HepG2 (cell line): ENCODE measurements around the gene PLSCR3. TPM values are rescaled to one million over a fixed set of nuclear protein-coding genes. Genes with fewer than 3 reads are reported as not detected.

Experiments
- ATAC-seq: fragments of 200-7000 bp; cut with Tn5 transposase; 3 replicates; pipeline ENCODE4 v1.9.1; 2020; ENCODE audit warnings: mild to moderate bottlenecking, moderate library complexity
- BruUV-seq: library from RNA; stranded (reverse); fragments of 400-500 nt; replicated peaks from 2 replicates; lab custom pipeline; 2021; lab: Mats Ljungman, UMichigan
- CTCF ChIA-PET: fragments of 300-600 bp; formaldehyde crosslinking; extraction: SDS; loops from one replicate; lab custom pipeline; 2021; ENCODE audit warnings: low total read pairs, inconsistent platforms, low intra/inter-chr PET ratio; lab: Yijun Ruan, JAX
- POLR2A ChIA-PET: fragments of 350-600 bp; sonication (Branson Sonifier 250); formaldehyde crosslinking; loops from one replicate; lab custom pipeline; 2020; ENCODE audit warnings: antibody characterized with exemption, inconsistent platforms; lab: Yijun Ruan, JAX
- DNase-seq: peaks from one replicate; pipeline ENCODE4 v3.0.0-alpha.2; 2015; ENCODE audit warnings: low spot score
- FAIRE-seq: peaks from 3 replicates; lab custom pipeline; 2011; peaks lifted over from hg19 to GRCh38; lab: Jason Lieb, UNC
- H2AFZ ChIP-seq: one replicate; pipeline ENCODE4 v1.6.1; 2011; ENCODE audit warnings: low read length, inconsistent platforms
- H3K27ac ChIP-seq: fragments of 300-600 bp; 3 replicates; pipeline ENCODE4 v1.8.0; 2011; ENCODE audit warnings: mixed run types, mild to moderate bottlenecking, mixed read lengths, low read length, inconsistent platforms; ENCODE audit not compliant: insufficient read depth; ENCODE audit errors: extremely low read length
- H3K27me3 ChIP-seq, 2 experiments: fragments of 200-600 bp in 1 of 2; 2 replicates in 1 of 2; 3 replicates in 1 of 2; pipeline versions ENCODE4 v1.6.0 to v1.8.0; 2011; ENCODE audit warnings: low read length in 2 of 2, mild to moderate bottlenecking in 2 of 2, moderate library complexity in 2 of 2, inconsistent platforms in 1 of 2; ENCODE audit not compliant: insufficient read depth in 2 of 2, control insufficient read depth in 1 of 2
- H3K36me3 ChIP-seq, 2 experiments: fragments of 200-600 bp in 1 of 2; replicated peaks in 1 of 2; 2 replicates in 1 of 2; 3 replicates in 1 of 2; pipeline versions ENCODE4 v1.5.1 to v1.8.0; 2011; ENCODE audit warnings: low read length in 2 of 2, inconsistent platforms in 1 of 2; ENCODE audit not compliant: insufficient read depth in 2 of 2, control insufficient read depth in 1 of 2
- H3K4me1 ChIP-seq: 2 replicates; pipeline ENCODE4 v1.5.1; 2012; ENCODE audit warnings: low read length, inconsistent platforms; ENCODE audit not compliant: insufficient read depth
- H3K4me2 ChIP-seq: 2 replicates; pipeline ENCODE4 v1.6.0; 2011; ENCODE audit warnings: low read depth, low read length, inconsistent platforms
- H3K4me3 ChIP-seq, 3 experiments: fragments of 200-600 bp in 1 of 3; sonication (generic), shearing (Covaris generic) in 1 of 3; replicated peaks in 1 of 3; 2 replicates each; pipeline ENCODE4 v1.5.1; 2011 to 2016; ENCODE audit warnings: low read length in 3 of 3, inconsistent platforms in 2 of 3, low read depth in 2 of 3, mild to moderate bottlenecking in 2 of 3, control low read depth in 1 of 3, mixed read lengths in 1 of 3; ENCODE audit not compliant: insufficient read depth in 1 of 3
- H3K79me2 ChIP-seq: one replicate; pipeline ENCODE4 v1.6.1; 2011; ENCODE audit warnings: low read length, inconsistent platforms; ENCODE audit not compliant: insufficient read depth
- H3K9ac ChIP-seq: 2 replicates; pipeline ENCODE4 v1.6.0; 2011; ENCODE audit warnings: mild to moderate bottlenecking, low read depth, low read length, inconsistent platforms; ENCODE audit not compliant: insufficient read depth
- H3K9me3 ChIP-seq: 2 replicates; pipeline ENCODE4 v1.5.1; 2012; ENCODE audit warnings: mild to moderate bottlenecking, low read length
- H4K20me1 ChIP-seq: 2 replicates; pipeline ENCODE4 v1.6.0; 2011; ENCODE audit warnings: inconsistent platforms, mild to moderate bottlenecking, low read length, moderate library complexity; ENCODE audit not compliant: insufficient read depth
- KDM5B ChIP-seq: sonication (generic); formaldehyde crosslinking; IDR thresholded peaks from 2 replicates; pipeline ENCODE4 v1.4.0; 2020; ENCODE audit warnings: missing genetic modification reagents, mild to moderate bottlenecking, borderline replicate concordance
- NKX3-1 ChIP-seq: sonication (generic); formaldehyde crosslinking; IDR thresholded peaks from 2 replicates; pipeline ENCODE4 v1.5.0; 2020; ENCODE audit warnings: missing genetic modification reagents
- SMAD9 ChIP-seq: sonication (generic); formaldehyde crosslinking; IDR thresholded peaks from 2 replicates; pipeline ENCODE4 v1.5.1; 2020; ENCODE audit warnings: mild to moderate bottlenecking, missing genetic modification reagents
- ZNF383 ChIP-seq: sonication (generic); formaldehyde crosslinking; IDR thresholded peaks from 2 replicates; pipeline ENCODE4 v1.4.0; 2020; ENCODE audit warnings: missing genetic modification reagents, mild to moderate bottlenecking, borderline replicate concordance
- WGBS: methylation state at CpG from one replicate; pipeline ENCODE4 v1.1.6; 2017; ENCODE audit warnings: low lambda C conversion rate; 5-methylcytosine and 5-hydroxymethylcytosine counted together
- in situ Hi-C: cut with HindIII; loops from 2 replicates; pipeline ENCODE4 v1.10.0; 2017; ENCODE audit warnings: low pct_unique_long_range_greater_than_20kb; ENCODE audit not compliant: extremely low pct_ligation_motif_present
- intact Hi-C: fragments of 100-400 bp; cut with micrococcal nuclease; formaldehyde crosslinking; loops from one replicate; pipeline ENCODE4 v1.10.0; 2022; ENCODE audit not compliant: unreplicated experiment
- polyA plus RNA-seq, 8 experiments: library from polyadenylated mRNA; depleted of rRNA in 3 of 8; stranded (reverse) in 7 of 8; unstranded in 1 of 8; fragments of >200 nt; fragmentation: Illumina TruSeq in 4 of 8; extraction: Trizol in 4 of 8; gene quantifications; 2 replicates each; pipeline versions ENCODE4 v1.2.1 to v1.2.3, GENCODE V29; 2011 to 2016; ENCODE audit warnings: low read depth in 4 of 8, missing spikeins in 1 of 8, mixed read lengths in 1 of 8; ENCODE audit not compliant: insufficient read depth in 1 of 8
- total RNA-seq, 5 experiments: library from RNA; depleted of rRNA; stranded (reverse); fragments of >200 nt; fragmentation: Illumina TruSeq; extraction: Trizol; gene quantifications; 2 replicates each; pipeline ENCODE4 v1.2.3, GENCODE V29; 2016; ENCODE audit warnings: low read depth in 1 of 5
- TF ChIP-seq, protein P1 (sequence below): sonication (generic); formaldehyde crosslinking; IDR thresholded peaks from 2 replicates; pipeline ENCODE4 v1.5.0; 2020; ENCODE audit warnings: missing genetic modification reagents
- TF ChIP-seq, protein P2 (sequence below): sonication (generic); formaldehyde crosslinking; IDR thresholded peaks from 2 replicates; pipeline ENCODE4 v1.8.0; 2022; ENCODE audit warnings: mild to moderate bottlenecking, missing genetic modification reagents, moderate library complexity
- TF ChIP-seq, protein P3 (sequence below): IDR thresholded peaks from 2 replicates; pipeline ENCODE4 v1.6.1; 2016; ENCODE audit warnings: mild to moderate bottlenecking
- TF ChIP-seq, protein P4 (sequence below): sonication (generic); formaldehyde crosslinking; IDR thresholded peaks from 2 replicates; pipeline ENCODE4 v1.4.0; 2020; ENCODE audit warnings: missing genetic modification reagents, low read depth, mild to moderate bottlenecking, borderline replicate concordance
- TF ChIP-seq, protein P5 (sequence below): sonication (generic); formaldehyde crosslinking; IDR thresholded peaks from 2 replicates; pipeline ENCODE4 v1.8.1; 2023; ENCODE audit warnings: mild to moderate bottlenecking, moderate library complexity, missing genetic modification reagents

The PLSCR3 gene
- total and polyA plus RNA-seq, 2 of the 13 experiments (the other 11 are each of a cell fraction or from before 2014, with no cell fraction given): 5.6 to 6.2 TPM

DNA sequence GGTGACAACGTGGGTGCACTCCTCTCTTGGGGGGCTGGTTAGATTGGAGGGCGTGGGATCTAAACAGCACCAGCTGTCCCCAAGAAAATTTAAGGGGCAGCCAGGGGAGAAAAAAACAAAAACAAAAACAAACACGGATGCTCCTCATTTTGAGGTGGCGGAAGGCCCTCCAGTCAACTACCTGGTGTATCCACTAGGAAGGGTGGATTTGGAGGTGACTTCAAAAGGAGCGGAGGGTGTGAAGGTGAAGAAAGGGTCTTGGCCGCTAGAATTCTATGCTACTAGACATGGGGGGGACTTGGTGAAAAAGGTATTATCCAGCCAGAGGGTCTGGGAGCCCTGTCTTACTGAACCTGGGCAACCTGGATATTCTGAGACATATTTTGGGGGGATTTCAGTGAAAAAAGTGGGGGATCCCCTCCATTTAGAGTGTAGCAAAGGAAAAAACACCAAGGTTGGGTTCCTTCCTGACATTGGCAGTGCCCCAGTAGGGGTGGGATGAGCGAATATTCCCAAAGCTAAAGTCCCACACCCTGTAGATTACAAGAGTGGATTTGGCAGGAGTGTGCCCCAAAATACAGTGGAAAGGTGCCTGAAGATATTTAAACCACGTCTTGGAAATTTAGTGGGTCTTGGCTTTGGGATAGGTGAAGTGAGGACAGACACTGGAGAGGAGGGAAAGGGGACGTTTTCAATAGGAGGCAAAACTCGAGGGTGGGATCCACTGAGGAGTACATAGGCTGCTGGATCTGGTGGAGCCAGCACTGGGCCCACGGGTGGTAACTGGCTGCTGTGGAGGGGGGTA lies 44.5 kb upstream of the PLSCR3 start:
- H3K27ac ChIP-seq: no peak overlapping the region
- H3K36me3 ChIP-seq: no peaks in the 10 kb centered on the region
- no TSS peak for BruUV-seq
- no peak overlapping the region for H2AFZ ChIP-seq
- in situ Hi-C loops (loop anchor here (5.0 kb wide), 2 partner anchors 38 to 82 kb away; partner anchors contain the start of genes TMEM95 and ZBTB4), intact Hi-C loops (no loop called here)
- no peaks in the 10 kb centered on the region for H3K79me2 ChIP-seq
- peaks cover 53% of the 10 kb centered on the region for H3K4me1 ChIP-seq
- CTCF ChIA-PET: no interaction called here
- DNase-seq: no peak
- POLR2A ChIA-PET: interaction anchor here (1.2 to 2.8 kb wide), 2 partner anchors 35 to 109 kb away, joined by 3 to 21 read pairs; partner anchors contain the start of genes NEURL4 and TMEM256
- peak overlapping the region; percentile 68; the same call in 1 of the 2 replicates for H3K9ac ChIP-seq
- TF ChIP-seq, protein P1, sequence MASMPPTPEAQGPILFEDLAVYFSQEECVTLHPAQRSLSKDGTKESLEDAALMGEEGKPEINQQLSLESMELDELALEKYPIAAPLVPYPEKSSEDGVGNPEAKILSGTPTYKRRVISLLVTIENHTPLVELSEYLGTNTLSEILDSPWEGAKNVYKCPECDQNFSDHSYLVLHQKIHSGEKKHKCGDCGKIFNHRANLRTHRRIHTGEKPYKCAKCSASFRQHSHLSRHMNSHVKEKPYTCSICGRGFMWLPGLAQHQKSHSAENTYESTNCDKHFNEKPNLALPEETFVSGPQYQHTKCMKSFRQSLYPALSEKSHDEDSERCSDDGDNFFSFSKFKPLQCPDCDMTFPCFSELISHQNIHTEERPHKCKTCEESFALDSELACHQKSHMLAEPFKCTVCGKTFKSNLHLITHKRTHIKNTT (CRISPR knock-in tag): no peak
- no peak for TF ChIP-seq NKX3-1 (CRISPR knock-in tag)
- TF ChIP-seq, protein P2, sequence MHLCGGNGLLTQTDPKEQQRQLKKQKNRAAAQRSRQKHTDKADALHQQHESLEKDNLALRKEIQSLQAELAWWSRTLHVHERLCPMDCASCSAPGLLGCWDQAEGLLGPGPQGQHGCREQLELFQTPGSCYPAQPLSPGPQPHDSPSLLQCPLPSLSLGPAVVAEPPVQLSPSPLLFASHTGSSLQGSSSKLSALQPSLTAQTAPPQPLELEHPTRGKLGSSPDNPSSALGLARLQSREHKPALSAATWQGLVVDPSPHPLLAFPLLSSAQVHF (CRISPR knock-in tag): no peak
- TF ChIP-seq, protein P3, sequence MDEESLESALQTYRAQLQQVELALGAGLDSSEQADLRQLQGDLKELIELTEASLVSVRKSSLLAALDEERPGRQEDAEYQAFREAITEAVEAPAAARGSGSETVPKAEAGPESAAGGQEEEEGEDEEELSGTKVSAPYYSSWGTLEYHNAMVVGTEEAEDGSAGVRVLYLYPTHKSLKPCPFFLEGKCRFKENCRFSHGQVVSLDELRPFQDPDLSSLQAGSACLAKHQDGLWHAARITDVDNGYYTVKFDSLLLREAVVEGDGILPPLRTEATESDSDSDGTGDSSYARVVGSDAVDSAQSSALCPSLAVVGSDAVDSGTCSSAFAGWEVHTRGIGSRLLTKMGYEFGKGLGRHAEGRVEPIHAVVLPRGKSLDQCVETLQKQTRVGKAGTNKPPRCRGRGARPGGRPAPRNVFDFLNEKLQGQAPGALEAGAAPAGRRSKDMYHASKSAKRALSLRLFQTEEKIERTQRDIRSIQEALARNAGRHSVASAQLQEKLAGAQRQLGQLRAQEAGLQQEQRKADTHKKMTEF (CRISPR knock-in tag): no peak
- TF ChIP-seq ZNF383: no peak
- TF ChIP-seq, protein P4, sequence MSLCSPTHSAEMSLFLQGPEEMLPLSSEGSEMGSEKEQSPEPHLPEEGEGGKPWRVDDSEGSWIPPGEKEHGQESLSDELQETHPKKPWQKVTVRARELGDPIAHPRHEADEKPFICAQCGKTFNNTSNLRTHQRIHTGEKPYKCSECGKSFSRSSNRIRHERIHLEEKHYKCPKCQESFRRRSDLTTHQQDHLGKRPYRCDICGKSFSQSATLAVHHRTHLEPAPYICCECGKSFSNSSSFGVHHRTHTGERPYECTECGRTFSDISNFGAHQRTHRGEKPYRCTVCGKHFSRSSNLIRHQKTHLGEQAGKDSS (CRISPR knock-in tag): no peak
- no peak for TF ChIP-seq SMAD9 (CRISPR knock-in tag)
- TF ChIP-seq, protein P5, sequence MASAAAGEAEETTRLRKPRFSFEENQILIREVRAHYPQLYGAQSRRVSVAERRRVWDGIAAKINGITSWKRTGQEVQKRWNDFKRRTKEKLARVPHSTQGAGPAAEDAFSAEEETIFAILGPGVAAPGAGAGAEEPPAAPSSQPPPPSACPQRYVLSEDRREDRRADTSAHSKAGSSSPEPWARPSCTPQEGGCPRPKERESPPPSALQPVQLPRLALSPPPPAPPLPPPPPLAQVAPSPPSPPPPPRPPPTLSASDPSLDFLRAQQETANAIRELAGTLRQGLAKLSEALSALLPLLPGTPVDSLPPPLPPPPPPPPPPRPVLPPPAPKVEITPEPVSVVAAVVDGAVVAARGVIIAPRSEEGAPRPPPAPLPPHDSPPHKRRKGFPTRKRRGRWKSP (CRISPR knock-in tag): no peak
- no peak for TF ChIP-seq KDM5B (CRISPR knock-in tag)
- no peaks in the 10 kb centered on the region for H3K9me3 ChIP-seq
- ATAC-seq: no peak
- FAIRE-seq: no peak
- no peaks in the 10 kb centered on the region for H4K20me1 ChIP-seq
- H3K27me3 ChIP-seq: peaks cover 6 to 27% of the 10 kb centered on the region in 2 experiments; a peak in 4 of 5 replicates
- H3K4me2 ChIP-seq: peak overlapping the region; percentile 94
- WGBS: 59% methylated on average over 11 of the region's 11 CpGs
- H3K4me3 ChIP-seq: peak overlapping the region; percentile 60 to 80 (median 73); a peak in 5 of 6 replicates
